NCI-H510A (cell line): ENCODE measurements around the gene TNRC6B.
"Not testable (repeated sequence)": the region's sequence is repeated elsewhere in the genome, so short reads cannot be mapped to it uniquely, and the experiment has no call there.

Source experiments
- DNase-seq: peaks from one replicate; lab custom pipeline; 2025; lab: John Stamatoyannopoulos, UW

Gene TNRC6B

DNA sequence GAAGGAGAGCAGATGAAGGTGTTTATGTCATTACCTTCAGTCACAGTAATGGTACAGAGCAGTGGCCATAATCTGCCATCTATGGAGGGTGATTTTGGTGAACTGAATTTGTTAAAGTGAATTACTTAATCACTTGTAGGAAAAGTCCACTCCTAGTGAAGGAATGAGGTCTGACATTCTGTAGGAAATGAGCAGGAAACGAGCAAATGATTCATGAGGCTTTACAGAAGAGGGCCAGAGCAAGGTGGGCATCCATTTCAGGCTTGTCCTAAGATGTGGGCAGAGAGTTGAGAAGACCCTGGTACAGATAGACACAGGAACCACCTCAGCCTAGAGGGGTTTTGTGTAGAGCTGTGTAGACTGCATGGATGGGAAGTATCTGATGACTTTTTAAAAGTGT, 186.7 kb downstream of the TNRC6B start:
- no peak for DNase-seq

- no peak for DNase-seq
Observed at GRCh38 chr22:40366068-40366467, 188.3 kb downstream of the TNRC6B start.

DNA sequence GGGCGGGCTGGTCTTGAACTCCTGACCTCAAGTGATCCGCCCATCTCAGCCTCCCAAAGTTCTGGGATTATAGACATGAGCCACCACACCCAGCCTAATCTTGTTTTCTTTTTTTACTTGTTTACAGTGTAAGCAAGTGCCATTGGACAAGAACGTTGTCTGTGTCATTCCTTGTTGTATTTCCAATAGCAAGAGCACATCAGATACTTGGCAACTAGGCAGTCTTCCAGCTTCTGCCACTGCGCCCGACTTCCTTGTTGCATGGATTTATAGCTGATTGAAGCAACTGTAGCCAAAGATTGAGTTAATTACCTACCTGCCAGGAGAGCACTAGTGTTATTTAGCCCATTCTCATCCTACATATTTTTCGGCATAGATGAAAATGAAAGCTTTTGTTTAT, 189.6 kb downstream of the TNRC6B start:
- DNase-seq, result no peak

- DNase-seq, result no peak
Observed at GRCh38 chr22:40368016-40368415, 190.3 kb downstream of the TNRC6B start.

GRCh38 chr22:40368836-40369235, 191.1 kb downstream of the TNRC6B start:
- no peak for DNase-seq

- DNase-seq, result no peak
Observed at GRCh38 chr22:40374567-40374966, 196.8 kb downstream of the TNRC6B start.

GRCh38 chr22:40376149-40376548, 198.4 kb downstream of the TNRC6B start:
- DNase-seq, result no peak

GRCh38 chr22:40377931-40378330, 200.2 kb downstream of the TNRC6B start:
- DNase-seq, result no peak

DNA sequence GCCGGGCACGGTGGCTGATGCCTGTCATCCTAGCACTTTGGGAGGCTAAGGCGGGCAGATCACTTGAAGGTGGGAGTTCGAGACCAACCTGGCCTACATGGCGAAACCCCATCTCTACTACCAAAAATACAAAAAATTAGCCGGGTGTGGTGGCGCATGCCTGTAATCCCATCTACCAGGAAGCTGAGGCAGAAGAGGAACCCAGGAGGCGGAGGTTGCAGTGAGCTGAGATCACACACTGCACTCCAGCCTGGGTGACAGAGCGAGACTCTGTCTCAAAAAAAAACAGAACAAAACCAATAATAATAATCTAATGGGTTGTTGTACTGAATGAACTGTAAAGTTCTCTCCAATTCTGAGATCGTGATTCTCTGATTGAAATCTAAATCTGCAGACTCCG, 200.7 kb downstream of the TNRC6B start:
- not testable (repeated sequence) for DNase-seq

GRCh38 chr22:40381461-40381860, 203.7 kb downstream of the TNRC6B start:
- no peak for DNase-seq

- DNase-seq, result no peak
Observed at GRCh38 chr22:40383905-40384304, 206.2 kb downstream of the TNRC6B start.

DNA sequence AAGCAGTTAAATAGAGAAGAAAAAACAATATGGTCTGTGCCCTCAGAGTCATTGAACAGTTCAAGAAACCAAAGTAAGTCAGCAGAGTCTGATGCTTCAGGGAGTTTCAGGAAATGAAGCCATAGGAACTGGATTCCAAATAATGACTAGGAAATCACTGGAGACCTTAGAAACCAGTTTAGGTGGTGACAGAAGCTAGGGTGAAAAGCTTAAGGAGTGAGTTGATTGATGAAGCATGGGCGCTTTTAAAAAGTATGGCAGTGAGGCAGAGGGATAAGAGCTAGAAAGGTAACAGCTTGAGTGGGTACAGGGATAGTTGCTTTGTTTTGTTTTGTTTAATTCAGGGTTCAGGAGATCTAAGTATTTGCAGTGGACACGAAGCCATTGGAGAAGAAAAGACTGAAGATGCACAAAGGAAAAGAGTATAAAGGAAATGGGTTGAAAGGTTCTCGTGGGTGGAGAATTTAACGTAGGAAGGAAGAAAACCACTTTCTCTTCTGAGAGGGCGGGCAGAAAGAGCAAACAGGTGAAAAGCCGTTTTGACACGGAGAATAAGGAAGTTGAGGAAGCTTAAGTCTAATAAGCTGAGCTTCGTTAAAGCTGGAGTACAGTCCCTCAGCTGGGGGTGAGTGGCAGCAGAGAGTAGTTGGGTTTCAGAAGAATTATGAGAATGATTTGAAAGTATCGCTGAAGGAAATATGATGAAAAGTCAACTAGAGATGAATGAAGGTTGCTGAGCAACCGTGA, 207.5 kb downstream of the TNRC6B start:
- no peak for DNase-seq
